GM23338 (cell line): ENCODE results near the gene GSN. TPM values are rescaled to one million over a fixed set of nuclear protein-coding genes. Genes with fewer than 3 reads are reported as not detected.
"Not testable (repeated sequence)": the region's sequence is repeated elsewhere in the genome, so short reads cannot be mapped to it uniquely, and the experiment has no call there.

Source experiments
- ATAC-seq: fragments of 200-7000 bp; cut with Tn5 transposase; 3 replicates; pipeline ENCODE4 v1.9.1; 2020
- DNase-seq: peaks from one replicate; pipeline ENCODE4 v3.0.0-alpha.2; 2015; ENCODE audit warnings: low spot score
- H2AFZ ChIP-seq: fragments of 200-600 bp; sonication (generic); 2 replicates; pipeline ENCODE4 v1.8.0; 2016; ENCODE audit warnings: antibody characterized with exemption, mild to moderate bottlenecking, moderate library complexity
- H3F3A ChIP-seq: fragments of 200-600 bp; sonication (generic); replicated peaks from 2 replicates; pipeline ENCODE4 v1.8.0; 2017; ENCODE audit warnings: antibody characterized with exemption, mixed run types, low read depth
- H3K27ac ChIP-seq: fragments of 200-600 bp; sonication (generic); 2 replicates; pipeline ENCODE4 v1.6.1; 2016; ENCODE audit warnings: low read depth
- H3K27me3 ChIP-seq: fragments of 200-600 bp; sonication (generic); 2 replicates; pipeline ENCODE4 v1.8.0; 2016; ENCODE audit warnings: mild to moderate bottlenecking, mixed run types, moderate library complexity; ENCODE audit not compliant: insufficient read depth
- H3K36me3 ChIP-seq: fragments of 200-600 bp; sonication (generic); 2 replicates; pipeline ENCODE4 v1.8.0; 2016; ENCODE audit warnings: mild to moderate bottlenecking; ENCODE audit not compliant: insufficient read depth
- H3K4me1 ChIP-seq: fragments of 200-600 bp; sonication (generic); 2 replicates; pipeline ENCODE4 v1.8.0; 2016; ENCODE audit warnings: mild to moderate bottlenecking, moderate library complexity; ENCODE audit not compliant: insufficient read depth
- H3K4me2 ChIP-seq: fragments of 200-600 bp; sonication (generic); 2 replicates; pipeline ENCODE4 v1.7.1; 2017; ENCODE audit warnings: mixed run types
- H3K4me3 ChIP-seq: fragments of 200-600 bp; sonication (generic); 2 replicates; pipeline ENCODE4 v1.6.1; 2016; ENCODE audit warnings: mixed run types
- H3K79me2 ChIP-seq: fragments of 200-600 bp; sonication (generic); replicated peaks from 2 replicates; pipeline ENCODE4 v1.8.0; 2017; ENCODE audit warnings: mild to moderate bottlenecking; ENCODE audit not compliant: insufficient read depth
- H3K9me2 ChIP-seq: fragments of 200-600 bp; sonication (generic); 2 replicates; pipeline ENCODE4 v1.8.0; 2017; ENCODE audit not compliant: insufficient read depth
- H4K20me1 ChIP-seq: fragments of 200-600 bp; sonication (generic); replicated peaks from 2 replicates; pipeline ENCODE4 v1.8.0; 2017; ENCODE audit warnings: mild to moderate bottlenecking; ENCODE audit not compliant: insufficient read depth
- H3K27ac Mint-ChIP-seq: 2 replicates; pipeline ENCODE4 v1.8.0; 2020; ENCODE audit warnings: inconsistent platforms, mild to moderate bottlenecking, moderate library complexity, mixed read lengths
- H3K27me3 Mint-ChIP-seq: 3 replicates; pipeline ENCODE4 v1.8.0; 2022; ENCODE audit warnings: low read depth, mild to moderate bottlenecking, moderate library complexity, mixed read lengths, inconsistent platforms; ENCODE audit not compliant: insufficient read depth, poor library complexity
- H3K36me3 Mint-ChIP-seq: 3 replicates; pipeline ENCODE4 v1.8.0; 2021; ENCODE audit warnings: low read depth, mild to moderate bottlenecking, inconsistent platforms, moderate library complexity, mixed read lengths
- H3K4me1 Mint-ChIP-seq: 3 replicates; pipeline ENCODE4 v1.8.0; 2020; ENCODE audit warnings: mild to moderate bottlenecking, inconsistent platforms, mixed read lengths
- H3K4me3 Mint-ChIP-seq: 3 replicates; pipeline ENCODE4 v1.8.0; 2021; ENCODE audit warnings: moderate library complexity, mild to moderate bottlenecking, inconsistent platforms, mixed read lengths
- H3K9me3 Mint-ChIP-seq: 3 replicates; pipeline ENCODE4 v1.8.0; 2020; ENCODE audit warnings: moderate library complexity, mild to moderate bottlenecking, inconsistent platforms, mixed read lengths
- CTCF ChIP-seq, 2 experiments: fragments of 200-600 bp in 1 of 2; sonication (generic) in 1 of 2; conservative IDR thresholded peaks; 2 replicates each; pipeline versions ENCODE4 v1.5.1 to v1.6.1; 2016 to 2017; ENCODE audit warnings: antibody characterized with exemption in 2 of 2, low read depth in 2 of 2, mild to moderate bottlenecking in 2 of 2, moderate library complexity in 1 of 2
- EZH2 ChIP-seq: fragments of 200-600 bp; sonication (generic); IDR thresholded peaks from one replicate; pipeline ENCODE4 v1.8.0; 2017; ENCODE audit warnings: antibody characterized with exemption, mild to moderate bottlenecking, low read depth; ENCODE audit not compliant: unreplicated experiment
- EZH2phosphoT487 ChIP-seq: fragments of 200-600 bp; sonication (generic); IDR thresholded peaks from one replicate; pipeline ENCODE4 v1.8.1; 2018; ENCODE audit warnings: antibody characterized with exemption; ENCODE audit not compliant: unreplicated experiment
- JUNB ChIP-seq: IDR thresholded peaks from one replicate; pipeline ENCODE4 v1.6.1; 2016; ENCODE audit warnings: antibody characterized with exemption; ENCODE audit not compliant: unreplicated experiment
- REST ChIP-seq: IDR thresholded peaks from one replicate; pipeline ENCODE4 v1.6.1; 2018; ENCODE audit warnings: antibody characterized with exemption; ENCODE audit not compliant: unreplicated experiment
- STAT1 ChIP-seq: IDR thresholded peaks from one replicate; pipeline ENCODE4 v1.6.1; 2016; ENCODE audit warnings: antibody characterized with exemption; ENCODE audit not compliant: unreplicated experiment
- ZNF114 ChIP-seq: fragments of 250-450 bp; sonication (Bioruptor Pico); IDR thresholded peaks from 2 replicates; pipeline ENCODE4 v1.5.0; 2020; ENCODE audit warnings: mild to moderate bottlenecking, moderate library complexity
- polyA plus RNA-seq: library from polyadenylated mRNA; unstranded; fragments of >200 nt; fragmentation: Nextera tagmentation; extraction: Ambion mirVana; gene quantifications from 2 replicates; pipeline ENCODE4 v1.2.1, GENCODE V29; 2016
- total RNA-seq: library from RNA; depleted of rRNA; stranded (reverse); fragments of >200 nt; shearing (Covaris generic); gene quantifications from 2 replicates; pipeline ENCODE4 v1.2.3, GENCODE V29; 2014
- TF ChIP-seq, protein P1 (sequence below): fragments of 250-450 bp; sonication (Bioruptor Pico); IDR thresholded peaks from 2 replicates; pipeline ENCODE4 v1.5.0; 2020; ENCODE audit warnings: mild to moderate bottlenecking, moderate library complexity

The GSN gene
- total and polyA plus RNA-seq, 2 experiments from 2014 or later, result 30.2 to 85.7 TPM

- H3K4me1 Mint-ChIP-seq, result peaks cover 38% of the 10 kb centered on the region
- not testable (repeated sequence) for H3K4me2 ChIP-seq, H4K20me1 ChIP-seq, H3K4me3 Mint-ChIP-seq, H3K36me3 Mint-ChIP-seq, H3K36me3 ChIP-seq, H3K27ac ChIP-seq, H3K79me2 ChIP-seq, H3K9me3 Mint-ChIP-seq, H2AFZ ChIP-seq, H3K4me3 ChIP-seq, DNase-seq, H3K9me2 ChIP-seq, H3F3A ChIP-seq, ATAC-seq, H3K27ac Mint-ChIP-seq
- Histone ChIP-seq H3K4me1 (peaks cover 29% of the 10 kb centered on the region), H3K27me3 (peaks cover 22% of the 10 kb centered on the region)
- H3K27me3 Mint-ChIP-seq, result peaks cover 25% of the 10 kb centered on the region
These were observed 23.6 kb downstream of the GSN start for GRCh38 chr9:121291536-121291935.

DNA sequence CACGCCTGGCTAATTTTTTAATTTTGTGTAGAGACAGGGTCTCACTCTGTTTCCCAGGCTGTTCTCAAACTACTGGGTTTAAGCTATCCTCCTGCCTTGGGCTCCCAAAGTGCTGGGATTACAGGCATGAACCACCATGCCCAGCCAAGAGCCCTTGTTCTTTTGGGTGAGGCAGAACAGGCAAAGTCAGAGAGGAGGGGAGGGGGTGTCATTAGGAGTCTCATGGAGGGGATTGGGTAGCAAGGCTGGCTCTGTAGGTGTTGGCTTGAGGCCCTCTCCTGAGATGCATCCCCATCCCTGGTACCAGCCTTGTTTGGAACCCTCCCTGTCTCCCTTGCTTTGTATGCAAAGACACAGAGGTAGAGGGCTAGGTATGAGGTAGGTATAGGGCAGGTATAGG, 24.1 kb downstream of the GSN start:
- H3K27ac ChIP-seq, result no peak overlapping the region
- no peak overlapping the region for H3K4me2 ChIP-seq
- Mint-ChIP-seq H3K9me3 (no peaks in the 10 kb centered on the region; the same call in 2 of the 3 replicates), H3K4me1 (peaks cover 35% of the 10 kb centered on the region), H3K27ac (no peak overlapping the region), H3K4me3 (no peak overlapping the region), H3K27me3 (peaks cover 24% of the 10 kb centered on the region), H3K36me3 (peaks cover 3% of the 10 kb centered on the region; the same call in 1 of the 3 replicates)
- DNase-seq (no peak), ATAC-seq (no peak)
- no peaks in the 10 kb centered on the region for H3K9me2 ChIP-seq
- no peaks in the 10 kb centered on the region for H3K79me2 ChIP-seq
- H3K27me3 ChIP-seq, result peaks cover 21% of the 10 kb centered on the region
- H3K36me3 ChIP-seq, result no peaks in the 10 kb centered on the region
- peaks cover 24% of the 10 kb centered on the region for H3K4me1 ChIP-seq
- H4K20me1 ChIP-seq, result peaks cover 5% of the 10 kb centered on the region; the same call in 1 of the 2 replicates
- peaks cover 4% of the 10 kb centered on the region; the same call in 1 of the 2 replicates for H3F3A ChIP-seq
- no peak overlapping the region for H2AFZ ChIP-seq
- TF ChIP-seq EZH2phosphoT487 (no peak), STAT1 (no peak), JUNB (no peak), CTCF (conservative IDR thresholded peaks at IDR 0.05; ENCODE audit: low read depth in 2 of 2) (no peak), REST (no peak), EZH2 (no peak), ZNF114 (CRISPR knock-in tag) (no peak)
- TF ChIP-seq, protein P1, sequence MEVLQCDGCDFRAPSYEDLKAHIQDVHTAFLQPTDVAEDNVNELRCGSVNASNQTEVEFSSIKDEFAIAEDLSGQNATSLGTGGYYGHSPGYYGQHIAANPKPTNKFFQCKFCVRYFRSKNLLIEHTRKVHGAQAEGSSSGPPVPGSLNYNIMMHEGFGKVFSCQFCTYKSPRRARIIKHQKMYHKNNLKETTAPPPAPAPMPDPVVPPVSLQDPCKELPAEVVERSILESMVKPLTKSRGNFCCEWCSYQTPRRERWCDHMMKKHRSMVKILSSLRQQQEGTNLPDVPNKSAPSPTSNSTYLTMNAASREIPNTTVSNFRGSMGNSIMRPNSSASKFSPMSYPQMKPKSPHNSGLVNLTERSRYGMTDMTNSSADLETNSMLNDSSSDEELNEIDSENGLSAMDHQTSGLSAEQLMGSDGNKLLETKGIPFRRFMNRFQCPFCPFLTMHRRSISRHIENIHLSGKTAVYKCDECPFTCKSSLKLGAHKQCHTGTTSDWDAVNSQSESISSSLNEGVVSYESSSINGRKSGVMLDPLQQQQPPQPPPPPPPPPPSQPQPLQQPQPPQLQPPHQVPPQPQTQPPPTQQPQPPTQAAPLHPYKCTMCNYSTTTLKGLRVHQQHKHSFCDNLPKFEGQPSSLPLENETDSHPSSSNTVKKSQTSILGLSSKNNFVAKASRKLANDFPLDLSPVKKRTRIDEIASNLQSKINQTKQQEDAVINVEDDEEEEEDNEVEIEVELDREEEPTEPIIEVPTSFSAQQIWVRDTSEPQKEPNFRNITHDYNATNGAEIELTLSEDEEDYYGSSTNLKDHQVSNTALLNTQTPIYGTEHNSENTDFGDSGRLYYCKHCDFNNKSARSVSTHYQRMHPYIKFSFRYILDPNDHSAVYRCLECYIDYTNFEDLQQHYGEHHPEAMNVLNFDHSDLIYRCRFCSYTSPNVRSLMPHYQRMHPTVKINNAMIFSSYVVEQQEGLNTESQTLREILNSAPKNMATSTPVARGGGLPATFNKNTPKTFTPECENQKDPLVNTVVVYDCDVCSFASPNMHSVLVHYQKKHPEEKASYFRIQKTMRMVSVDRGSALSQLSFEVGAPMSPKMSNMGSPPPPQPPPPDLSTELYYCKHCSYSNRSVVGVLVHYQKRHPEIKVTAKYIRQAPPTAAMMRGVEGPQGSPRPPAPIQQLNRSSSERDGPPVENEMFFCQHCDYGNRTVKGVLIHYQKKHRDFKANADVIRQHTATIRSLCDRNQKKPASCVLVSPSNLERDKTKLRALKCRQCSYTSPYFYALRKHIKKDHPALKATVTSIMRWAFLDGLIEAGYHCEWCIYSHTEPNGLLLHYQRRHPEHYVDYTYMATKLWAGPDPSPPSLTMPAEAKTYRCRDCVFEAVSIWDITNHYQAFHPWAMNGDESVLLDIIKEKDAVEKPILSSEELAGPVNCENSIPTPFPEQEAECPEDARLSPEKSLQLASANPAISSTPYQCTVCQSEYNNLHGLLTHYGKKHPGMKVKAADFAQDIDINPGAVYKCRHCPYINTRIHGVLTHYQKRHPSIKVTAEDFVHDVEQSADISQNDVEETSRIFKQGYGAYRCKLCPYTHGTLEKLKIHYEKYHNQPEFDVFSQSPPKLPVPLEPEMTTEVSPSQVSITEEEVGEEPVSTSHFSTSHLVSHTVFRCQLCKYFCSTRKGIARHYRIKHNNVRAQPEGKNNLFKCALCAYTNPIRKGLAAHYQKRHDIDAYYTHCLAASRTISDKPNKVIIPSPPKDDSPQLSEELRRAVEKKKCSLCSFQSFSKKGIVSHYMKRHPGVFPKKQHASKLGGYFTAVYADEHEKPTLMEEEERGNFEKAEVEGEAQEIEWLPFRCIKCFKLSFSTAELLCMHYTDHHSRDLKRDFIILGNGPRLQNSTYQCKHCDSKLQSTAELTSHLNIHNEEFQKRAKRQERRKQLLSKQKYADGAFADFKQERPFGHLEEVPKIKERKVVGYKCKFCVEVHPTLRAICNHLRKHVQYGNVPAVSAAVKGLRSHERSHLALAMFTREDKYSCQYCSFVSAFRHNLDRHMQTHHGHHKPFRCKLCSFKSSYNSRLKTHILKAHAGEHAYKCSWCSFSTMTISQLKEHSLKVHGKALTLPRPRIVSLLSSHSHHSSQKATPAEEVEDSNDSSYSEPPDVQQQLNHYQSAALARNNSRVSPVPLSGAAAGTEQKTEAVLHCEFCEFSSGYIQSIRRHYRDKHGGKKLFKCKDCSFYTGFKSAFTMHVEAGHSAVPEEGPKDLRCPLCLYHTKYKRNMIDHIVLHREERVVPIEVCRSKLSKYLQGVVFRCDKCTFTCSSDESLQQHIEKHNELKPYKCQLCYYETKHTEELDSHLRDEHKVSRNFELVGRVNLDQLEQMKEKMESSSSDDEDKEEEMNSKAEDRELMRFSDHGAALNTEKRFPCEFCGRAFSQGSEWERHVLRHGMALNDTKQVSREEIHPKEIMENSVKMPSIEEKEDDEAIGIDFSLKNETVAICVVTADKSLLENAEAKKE (CRISPR knock-in tag), result no peak
- no peak overlapping the region for H3K4me3 ChIP-seq
